ENCODE results near the gene COQ4. TPM values are rescaled to one million over a fixed set of nuclear protein-coding genes. Genes with fewer than 3 reads are reported as not detected.
"Not testable (repeated sequence)": the region's sequence is repeated elsewhere in the genome, so short reads cannot be mapped to it uniquely, and the experiment has no call there.

Gene COQ4
- total and polyA plus RNA-seq, 2 of the 8 experiments (the other 6 are each of a cell fraction or from before 2014, with no cell fraction given) = 32.3 to 58.8 TPM

DNA sequence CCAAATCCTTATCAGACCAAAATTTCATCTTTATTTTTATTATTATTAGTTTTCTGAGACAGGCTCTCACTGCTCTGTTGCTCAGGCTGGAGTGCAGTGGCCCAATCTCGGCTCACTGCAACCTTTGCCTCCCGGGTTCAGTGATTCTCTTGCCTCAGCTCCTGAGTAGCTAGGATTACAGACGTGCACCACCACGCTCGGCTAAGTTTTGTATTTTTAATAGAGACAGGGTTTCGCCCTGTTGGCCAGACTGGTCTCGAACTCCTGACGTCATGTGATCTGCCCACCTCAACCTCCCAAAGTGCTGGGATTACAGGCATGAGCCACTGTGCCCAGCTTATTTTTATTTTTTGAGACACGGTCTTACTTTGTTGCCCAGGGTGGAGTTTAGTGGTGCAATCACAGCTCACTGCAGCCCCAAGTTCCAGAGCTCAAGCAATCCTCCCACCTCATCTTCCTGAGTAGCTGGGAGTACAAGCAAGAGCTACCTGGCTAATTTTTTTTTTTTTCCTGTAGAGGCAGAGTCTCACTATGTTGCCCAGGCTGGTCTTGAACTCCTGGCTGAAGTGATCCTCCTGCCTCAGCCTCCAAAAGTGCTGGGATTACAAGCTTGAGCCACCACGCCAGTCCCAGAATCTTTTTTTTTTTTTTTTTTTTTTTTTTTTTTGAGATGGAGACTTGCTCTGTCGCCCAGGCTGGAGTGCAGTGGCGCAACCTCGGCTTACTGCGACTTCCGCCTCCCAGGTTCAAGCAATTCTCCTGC, 16.4 kb downstream of the COQ4 start:
- not testable (repeated sequence) for H3K23me2 ChIP-seq (ENCODE audit: low read depth, low read length); H3K4me3 ChIP-seq (ENCODE audit: extremely low read depth in 1 of 4, insufficient read depth in 2 of 4, low read depth in 3 of 4, low read length in 4 of 4); H2BK5ac ChIP-seq (ENCODE audit: low read depth, low read length); H3K23ac ChIP-seq (ENCODE audit: insufficient read length); H3K4ac ChIP-seq (replicated peaks; ENCODE audit: insufficient read length, low read depth, low read length); FAIRE-seq; DNase-seq (ENCODE audit: low read depth in 1 of 2, low spot score in 2 of 2); H3K18ac ChIP-seq (ENCODE audit: extremely low read depth, low read length); H3K56ac ChIP-seq (replicated peaks; ENCODE audit: insufficient read length, low read depth, low read length); H3K79me1 ChIP-seq (ENCODE audit: low read depth, low read length); H3K27me3 ChIP-seq (replicated peaks in 1 of 4; ENCODE audit: control insufficient read depth in 3 of 4, extremely low read depth in 1 of 4, insufficient read depth in 3 of 4, low read length in 3 of 4); H3K9me3 ChIP-seq (ENCODE audit: insufficient read depth in 2 of 2, low read depth in 1 of 2, low read length in 1 of 2); H4K91ac ChIP-seq (replicated peaks; ENCODE audit: insufficient read length, low read length); H2AK5ac ChIP-seq (ENCODE audit: low read depth, low read length); H3K4me1 ChIP-seq (replicated peaks in 1 of 4; ENCODE audit: control insufficient read depth in 3 of 4, insufficient read depth in 4 of 4, low read length in 3 of 4); H4K20me1 ChIP-seq (replicated peaks in 1 of 2; ENCODE audit: control insufficient read depth in 1 of 2, insufficient read depth in 2 of 2, low read length in 2 of 2); H4K8ac ChIP-seq (ENCODE audit: extremely low read depth, insufficient read depth, low read length); H2BK12ac ChIP-seq (ENCODE audit: low read depth, low read length); H3K14ac ChIP-seq (ENCODE audit: insufficient read length); H2BK120ac ChIP-seq (replicated peaks; ENCODE audit: low read depth, low read length); H3K27ac ChIP-seq (ENCODE audit: low read depth, low read length); H2BK20ac ChIP-seq (ENCODE audit: low read length); H2AFZ ChIP-seq (ENCODE audit: low read length); H2BK15ac ChIP-seq (ENCODE audit: low read length); H3K9ac ChIP-seq (replicated peaks in 1 of 4; ENCODE audit: extremely low read depth in 1 of 4, low read depth in 3 of 4, low read length in 3 of 4); H3K36me3 ChIP-seq (ENCODE audit: control insufficient read depth in 2 of 4, insufficient read depth in 4 of 4, low read length in 3 of 4); H3K79me2 ChIP-seq (ENCODE audit: control insufficient read depth in 1 of 2, insufficient read depth in 2 of 2, low read length in 2 of 2); H4K5ac ChIP-seq (ENCODE audit: insufficient read length, low read depth, low read length)
- 88% methylated on average over 14 of the region's 15 CpGs; no CpG with 5 or more reads in 1 of the 2 experiments for WGBS, 2 experiments (ENCODE audit: extremely low coverage in 1 of 2, insufficient coverage in 1 of 2, insufficient read length in 1 of 2, insufficient replicate concordance in 2 of 2, low coverage in 1 of 2, low lambda C conversion rate in 2 of 2, missing lambda C conversion rate in 1 of 2)
- ChIA-PET CTCF (ENCODE audit: partially characterized antibody) (interaction anchor here (0.6 to 1.6 kb wide), 9 partner anchors 12 to 222 kb away, joined by 3 to 5 read pairs (median 3); partner anchors contain the start of gene CERCAM), POLR2A (ENCODE audit: partially characterized antibody) (interaction anchor here (0.6 to 1.7 kb wide), 8 partner anchors 8 to 79 kb away, joined by 3 to 6 read pairs (median 4); no protein-coding TSS in a partner anchor)
- H3K4me2 ChIP-seq (ENCODE audit: insufficient read depth in 1 of 2, low read depth in 2 of 2, low read length in 2 of 2) = 0 out of 4 replicates have a peak overlapping the region, but pooled peaks of 1 of the 2 experiments have one; percentile 49
